B cell (primary cell): ENCODE measurements around the gene JSRP1. TPM values are rescaled to one million over a fixed set of nuclear protein-coding genes. Genes with fewer than 3 reads are reported as not detected.

Experiments
- ATAC-seq: fragments of 200-7000 bp; cut with Tn5 transposase; one replicate; pipeline ENCODE4 v1.10.0; 2021; ENCODE audit warnings: low read depth, mild to moderate bottlenecking, moderate number of reproducible peaks, moderate library complexity
- CTCF ChIA-PET: fragments of 350-600 bp; sonication (Branson Sonifier 250); formaldehyde crosslinking; loops from one replicate; lab custom pipeline; 2021; ENCODE audit warnings: antibody characterized with exemption, inconsistent platforms; lab: Charles Lee
- POLR2A ChIA-PET: fragments of 350-600 bp; sonication (Branson Sonifier 250); formaldehyde crosslinking; loops from one replicate; lab custom pipeline; 2021; ENCODE audit warnings: antibody characterized with exemption; lab: Charles Lee
- DNase-seq: peaks from one replicate; pipeline ENCODE4 v3.0.0; 2013
- H2AFZ ChIP-seq: 2 replicates; pipeline ENCODE4 v1.6.1; 2012; ENCODE audit warnings: mild to moderate bottlenecking, low read depth, low read length; ENCODE audit not compliant: insufficient read depth, poor library complexity, severe bottlenecking
- H3K27ac ChIP-seq, 2 donors: 1 replicate in 1 of 2; 2 replicates in 1 of 2; pipeline ENCODE4 v1.5.1; 2012 to 2013; ENCODE audit warnings: low read length in 2 of 2, mild to moderate bottlenecking in 2 of 2, moderate library complexity in 1 of 2
- H3K27me3 ChIP-seq, 4 experiments: fragments of 200-600 bp in 1 of 4; sonication (generic) in 1 of 4; replicated peaks in 1 of 4; 1 replicate in 2 of 4; 2 replicates in 2 of 4; pipeline versions ENCODE4 v1.6.1 to v1.7.0; 2013 to 2016; ENCODE audit warnings: low read length in 3 of 4, mild to moderate bottlenecking in 2 of 4, mixed read lengths in 1 of 4, moderate library complexity in 1 of 4; ENCODE audit not compliant: insufficient read depth in 4 of 4, control insufficient read depth in 3 of 4; ENCODE audit errors: control extremely low read depth in 1 of 4
- H3K36me3 ChIP-seq, 2 experiments: replicated peaks in 1 of 2; 1 replicate in 1 of 2; 2 replicates in 1 of 2; pipeline versions ENCODE4 v1.6.1 to v1.7.1; 2013; ENCODE audit warnings: low read length in 1 of 2; ENCODE audit not compliant: insufficient read depth in 2 of 2, control insufficient read depth in 1 of 2; ENCODE audit errors: control extremely low read depth in 1 of 2, extremely low read depth in 1 of 2
- H3K4me1 ChIP-seq, 2 donors: fragments of 200-600 bp in 1 of 2; sonication (generic) in 1 of 2; 1 replicate in 1 of 2; 2 replicates in 1 of 2; pipeline versions ENCODE4 v1.5.1 to v1.6.1; 2013 to 2017; ENCODE audit warnings: low read length in 2 of 2; ENCODE audit not compliant: control insufficient read depth in 2 of 2, insufficient read depth in 2 of 2
- H3K4me2 ChIP-seq: replicated peaks from 2 replicates; pipeline ENCODE3; 2012; ENCODE audit warnings: mild to moderate bottlenecking, low read depth, low read length; ENCODE audit not compliant: poor library complexity, severe bottlenecking
- H3K4me3 ChIP-seq, 5 experiments: fragments of 200-600 bp in 1 of 5; sonication (generic) in 1 of 5; 1 replicate in 3 of 5; 2 replicates in 2 of 5; pipeline versions ENCODE4 v1.5.1 to v1.7.0; 2011 to 2016; ENCODE audit warnings: low read length in 4 of 5, mild to moderate bottlenecking in 4 of 5, low read depth in 2 of 5, control low read depth in 1 of 5, moderate library complexity in 1 of 5; ENCODE audit not compliant: insufficient read depth in 1 of 5; ENCODE audit errors: control extremely low read depth in 1 of 5, extremely low read depth in 1 of 5
- H3K79me2 ChIP-seq: fragments of 200-600 bp; sonication (generic); one replicate; pipeline ENCODE4 v1.6.0; 2016; ENCODE audit warnings: low read length; ENCODE audit not compliant: control insufficient read depth, insufficient read depth
- H3K9ac ChIP-seq: fragments of 200-600 bp; sonication (generic); 2 replicates; pipeline ENCODE4 v1.6.1; 2017; ENCODE audit warnings: mild to moderate bottlenecking, low read length, moderate library complexity
- H3K9me3 ChIP-seq, 3 donors: one replicate each; pipeline versions ENCODE4 v1.6.1 to v1.7.1; 2013; ENCODE audit warnings: low read length in 2 of 3; ENCODE audit not compliant: control insufficient read depth in 2 of 3, insufficient read depth in 1 of 3; ENCODE audit errors: control extremely low read depth in 1 of 3
- H4K20me1 ChIP-seq: 2 replicates; pipeline ENCODE4 v1.6.0; 2012; ENCODE audit warnings: mild to moderate bottlenecking, low read length; ENCODE audit not compliant: insufficient read depth, control insufficient read depth, poor library complexity, severe bottlenecking
- H3K27ac Mint-ChIP-seq: one replicate; pipeline ENCODE4 v1.8.0; 2021; ENCODE audit warnings: mixed read lengths
- H3K27me3 Mint-ChIP-seq: one replicate; pipeline ENCODE4 v1.8.0; 2021; ENCODE audit warnings: mixed read lengths
- H3K4me1 Mint-ChIP-seq: one replicate; pipeline ENCODE4 v1.8.0; 2021; ENCODE audit warnings: mixed read lengths
- H3K4me3 Mint-ChIP-seq: one replicate; pipeline ENCODE4 v1.8.0; 2021; ENCODE audit warnings: mixed read lengths
- H3K9me3 Mint-ChIP-seq: one replicate; pipeline ENCODE4 v1.8.0; 2022; ENCODE audit warnings: mixed read lengths; ENCODE audit not compliant: insufficient read depth
- CTCF ChIP-seq: fragments of 200-600 bp; IDR thresholded peaks from one replicate; pipeline ENCODE4 v1.8.0; 2022; ENCODE audit warnings: antibody characterized with exemption, mild to moderate bottlenecking
- EZH2 ChIP-seq: IDR thresholded peaks from 2 replicates; pipeline ENCODE4 v1.6.1; 2012; ENCODE audit warnings: borderline replicate concordance, low read depth, mild to moderate bottlenecking, moderate library complexity, low read length; ENCODE audit not compliant: insufficient read depth, poor library complexity, severe bottlenecking
- WGBS: methylation state at CpG from one replicate; pipeline ENCODE4 v1.1.5; 2013; ENCODE audit warnings: missing lambda C conversion rate; ENCODE audit not compliant: insufficient coverage; 5-methylcytosine and 5-hydroxymethylcytosine counted together
- intact Hi-C: fragments of 100-400 bp; cut with micrococcal nuclease; formaldehyde crosslinking; loops from one replicate; pipeline ENCODE4 v1.10.0; 2022
- polyA plus RNA-seq: library from polyadenylated mRNA; depleted of rRNA; stranded (reverse); fragments of >200 nt; gene quantifications from 2 replicates; pipeline ENCODE4 v1.2.3, GENCODE V29; 2012
- total RNA-seq, 2 donors: library from RNA; stranded (reverse); fragments of 120-200 nt in 1 of 2; gene quantifications; 1 replicate in 1 of 2; 2 replicates in 1 of 2; pipeline versions ENCODE4 v1.2.3 to v1.2.4, GENCODE V29; 2013 to 2022

JSRP1 gene
- total and polyA plus RNA-seq, 2 donors (not counting 1 experiment from before 2014, with no cell fraction given): 2.1 to 3.0 TPM

DNA sequence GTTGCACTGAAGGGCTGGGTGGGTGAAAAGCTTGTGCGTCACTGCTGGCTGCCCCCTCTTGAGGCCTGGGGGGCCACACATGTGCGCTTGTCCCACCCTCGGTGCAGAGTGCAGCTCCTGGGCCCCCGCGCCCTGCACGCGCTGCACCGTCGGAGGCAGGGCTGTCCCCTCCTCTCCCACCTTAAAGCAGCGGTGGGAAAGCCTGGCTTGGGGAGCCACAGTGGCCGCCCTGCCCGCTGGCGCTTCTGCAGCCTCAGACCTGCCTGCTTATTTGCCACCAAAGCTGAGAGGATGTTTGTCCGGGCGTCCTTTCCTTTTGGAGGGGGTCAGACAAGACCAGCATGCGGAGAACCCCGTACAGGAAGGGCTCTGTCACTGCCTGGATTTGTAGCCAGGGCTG is 46.8 kb downstream of the JSRP1 start:
- WGBS: 99% methylated on average over 17 of the region's 17 CpGs
- ChIA-PET POLR2A (no interaction called here), CTCF (interaction anchor here (0.9 to 2.6 kb wide), 3 partner anchors 14 to 54 kb away, joined by 3 to 8 read pairs (median 6); partner anchors contain the start of gene PLEKHJ1)
- no peak overlapping the region for H3K4me2 ChIP-seq
- intact Hi-C loops: no loop called here
- no peak overlapping the region for H2AFZ ChIP-seq
- H3K4me3 ChIP-seq: no peak overlapping the region
- DNase-seq (no peak), ATAC-seq (no peak)
- no peak overlapping the region for H3K9ac ChIP-seq
- H3K27me3 ChIP-seq: no peaks in the 10 kb centered on the region
- H4K20me1 ChIP-seq: peaks cover 48% of the 10 kb centered on the region
- H3K9me3 ChIP-seq: no peaks in the 10 kb centered on the region
- H3K4me1 Mint-ChIP-seq: peaks cover 2% of the 10 kb centered on the region
- H3K4me1 ChIP-seq: peaks cover 0 to 6% of the 10 kb centered on the region in 2 donors
- H3K27ac ChIP-seq: no peak overlapping the region
- peaks cover 59% of the 10 kb centered on the region for H3K79me2 ChIP-seq
- TF ChIP-seq CTCF: no peak
- TF ChIP-seq EZH2: no peak
- H3K4me3 Mint-ChIP-seq: no peak overlapping the region
- H3K9me3 Mint-ChIP-seq: no peaks in the 10 kb centered on the region
- no peak overlapping the region for H3K27ac Mint-ChIP-seq
- peaks cover 0 to 62% of the 10 kb centered on the region in 2 experiments for H3K36me3 ChIP-seq
- H3K27me3 Mint-ChIP-seq: no peaks in the 10 kb centered on the region

GRCh38 chr19:2208975-2209374 is 47.2 kb downstream of the JSRP1 start:
- TF ChIP-seq CTCF (peak; percentile 6), EZH2 (no peak)
- H3K4me1 ChIP-seq: peaks cover 0 to 6% of the 10 kb centered on the region in 2 donors
- no peak overlapping the region for H2AFZ ChIP-seq
- H3K9ac ChIP-seq: no peak overlapping the region
- no peaks in the 10 kb centered on the region for H3K27me3 Mint-ChIP-seq
- H3K36me3 ChIP-seq: peaks cover 0 to 58% of the 10 kb centered on the region in 2 experiments
- H3K27ac Mint-ChIP-seq: no peak overlapping the region
- H3K27me3 ChIP-seq: no peaks in the 10 kb centered on the region
- no peaks in the 10 kb centered on the region for H3K9me3 Mint-ChIP-seq
- H3K9me3 ChIP-seq: no peaks in the 10 kb centered on the region
- POLR2A ChIA-PET: no interaction called here
- peaks cover 49% of the 10 kb centered on the region for H4K20me1 ChIP-seq
- peaks cover 4% of the 10 kb centered on the region for H3K4me1 Mint-ChIP-seq
- no peak overlapping the region for H3K4me2 ChIP-seq
- intact Hi-C loops: no loop called here
- H3K4me3 ChIP-seq: no peak overlapping the region
- no peak overlapping the region for H3K4me3 Mint-ChIP-seq
- DNase-seq (no peak), ATAC-seq (no peak)
- 97% methylated on average over 7 of the region's 10 CpGs for WGBS
- no peak overlapping the region for H3K27ac ChIP-seq
- CTCF ChIA-PET: interaction anchor here (0.9 to 2.6 kb wide), 8 partner anchors 7 to 80 kb away, joined by 3 to 8 read pairs (median 4); partner anchors contain the start of gene PLEKHJ1
- H3K79me2 ChIP-seq: peaks cover 62% of the 10 kb centered on the region
